Ishikawa (cell line): ENCODE measurements around the gene ERVK3-1.

Experiments
- CEBPB ChIP-seq: IDR thresholded peaks from 2 replicates; pipeline ENCODE4 v1.6.1; 2012
- CREB1 ChIP-seq: IDR thresholded peaks from 2 replicates; pipeline ENCODE4 v1.6.1; 2012; ENCODE audit warnings: low read depth
- EP300 ChIP-seq: IDR thresholded peaks from 2 replicates; pipeline ENCODE4 v1.6.1; 2012; ENCODE audit warnings: borderline replicate concordance
- MAX ChIP-seq: IDR thresholded peaks from 2 replicates; pipeline ENCODE4 v1.6.1; 2012
- RAD21 ChIP-seq: IDR thresholded peaks from 2 replicates; pipeline ENCODE4 v1.6.1; 2012; ENCODE audit warnings: low read depth
- TAF1 ChIP-seq: IDR thresholded peaks from 2 replicates; pipeline ENCODE4 v1.6.1; 2012; ENCODE audit warnings: low read depth, mild to moderate bottlenecking
- TCF12 ChIP-seq: IDR thresholded peaks from 2 replicates; pipeline ENCODE4 v1.6.1; 2012; ENCODE audit warnings: low read depth
- YY1 ChIP-seq: IDR thresholded peaks from 2 replicates; pipeline ENCODE4 v1.6.1; 2012; ENCODE audit warnings: low read depth
- TF ChIP-seq, protein P1 (sequence below): IDR thresholded peaks from 2 replicates; pipeline ENCODE4 v1.6.1; 2012; ENCODE audit warnings: low read depth, mild to moderate bottlenecking

DNA sequence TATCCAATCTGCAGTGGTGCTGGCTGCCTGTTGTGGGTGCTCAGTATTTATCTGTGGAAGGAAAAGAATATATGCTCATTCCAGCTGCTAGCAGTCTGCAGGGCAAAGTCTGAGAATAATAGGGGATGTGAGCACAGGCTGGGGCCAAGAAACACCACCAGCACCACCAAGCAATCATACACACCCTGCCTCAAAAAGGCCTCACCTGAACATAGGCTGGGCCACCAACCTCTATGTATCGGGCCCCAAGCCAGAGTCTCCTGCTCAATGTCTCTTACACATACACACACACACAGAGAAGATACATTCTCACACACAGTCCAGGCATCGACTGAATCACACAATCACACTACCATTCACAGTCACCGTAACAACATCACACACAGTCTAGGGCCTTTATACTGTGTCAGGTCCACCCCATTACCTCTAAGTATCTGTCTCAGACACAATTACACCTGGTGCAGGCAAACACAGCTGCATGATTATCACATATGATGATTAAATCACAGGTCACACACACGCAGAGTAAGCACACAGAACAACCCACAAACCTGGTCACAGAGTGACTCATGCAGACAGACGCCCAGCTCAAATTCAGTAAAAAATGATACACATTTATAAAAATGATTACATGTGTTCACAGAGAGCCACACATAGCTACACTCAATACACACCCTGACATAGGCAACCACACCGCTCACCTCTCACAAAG lies 20.3 kb downstream of the ERVK3-1 start:
- TF ChIP-seq, protein P1, sequence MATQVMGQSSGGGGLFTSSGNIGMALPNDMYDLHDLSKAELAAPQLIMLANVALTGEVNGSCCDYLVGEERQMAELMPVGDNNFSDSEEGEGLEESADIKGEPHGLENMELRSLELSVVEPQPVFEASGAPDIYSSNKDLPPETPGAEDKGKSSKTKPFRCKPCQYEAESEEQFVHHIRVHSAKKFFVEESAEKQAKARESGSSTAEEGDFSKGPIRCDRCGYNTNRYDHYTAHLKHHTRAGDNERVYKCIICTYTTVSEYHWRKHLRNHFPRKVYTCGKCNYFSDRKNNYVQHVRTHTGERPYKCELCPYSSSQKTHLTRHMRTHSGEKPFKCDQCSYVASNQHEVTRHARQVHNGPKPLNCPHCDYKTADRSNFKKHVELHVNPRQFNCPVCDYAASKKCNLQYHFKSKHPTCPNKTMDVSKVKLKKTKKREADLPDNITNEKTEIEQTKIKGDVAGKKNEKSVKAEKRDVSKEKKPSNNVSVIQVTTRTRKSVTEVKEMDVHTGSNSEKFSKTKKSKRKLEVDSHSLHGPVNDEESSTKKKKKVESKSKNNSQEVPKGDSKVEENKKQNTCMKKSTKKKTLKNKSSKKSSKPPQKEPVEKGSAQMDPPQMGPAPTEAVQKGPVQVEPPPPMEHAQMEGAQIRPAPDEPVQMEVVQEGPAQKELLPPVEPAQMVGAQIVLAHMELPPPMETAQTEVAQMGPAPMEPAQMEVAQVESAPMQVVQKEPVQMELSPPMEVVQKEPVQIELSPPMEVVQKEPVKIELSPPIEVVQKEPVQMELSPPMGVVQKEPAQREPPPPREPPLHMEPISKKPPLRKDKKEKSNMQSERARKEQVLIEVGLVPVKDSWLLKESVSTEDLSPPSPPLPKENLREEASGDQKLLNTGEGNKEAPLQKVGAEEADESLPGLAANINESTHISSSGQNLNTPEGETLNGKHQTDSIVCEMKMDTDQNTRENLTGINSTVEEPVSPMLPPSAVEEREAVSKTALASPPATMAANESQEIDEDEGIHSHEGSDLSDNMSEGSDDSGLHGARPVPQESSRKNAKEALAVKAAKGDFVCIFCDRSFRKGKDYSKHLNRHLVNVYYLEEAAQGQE, result no peak
- TF ChIP-seq RAD21 (no peak), CREB1 (no peak), TAF1 (no peak), EP300 (no peak), TCF12 (no peak), MAX (no peak), YY1 (no peak), CEBPB (no peak)
